Ishikawa (cell line): ENCODE measurements around the gene IL17RC.

ENCODE experiments used
- CEBPB ChIP-seq: IDR thresholded peaks from 2 replicates; pipeline ENCODE4 v1.6.1; 2012
- CREB1 ChIP-seq: IDR thresholded peaks from 2 replicates; pipeline ENCODE4 v1.6.1; 2012; ENCODE audit warnings: low read depth
- EGR1 ChIP-seq: IDR thresholded peaks from 2 replicates; pipeline ENCODE4 v1.6.1; 2012
- EP300 ChIP-seq: IDR thresholded peaks from 2 replicates; pipeline ENCODE4 v1.6.1; 2012; ENCODE audit warnings: borderline replicate concordance
- FOXM1 ChIP-seq: IDR thresholded peaks from 2 replicates; pipeline ENCODE4 v1.6.1; 2012; ENCODE audit warnings: low read depth, borderline replicate concordance
- MAX ChIP-seq: IDR thresholded peaks from 2 replicates; pipeline ENCODE4 v1.6.1; 2012
- NFIC ChIP-seq: IDR thresholded peaks from 2 replicates; pipeline ENCODE4 v1.6.1; 2012
- RAD21 ChIP-seq: IDR thresholded peaks from 2 replicates; pipeline ENCODE4 v1.6.1; 2012; ENCODE audit warnings: low read depth
- REST ChIP-seq: IDR thresholded peaks from 2 replicates; pipeline ENCODE4 v1.6.1; 2012; ENCODE audit warnings: low read depth, mild to moderate bottlenecking
- TAF1 ChIP-seq: IDR thresholded peaks from 2 replicates; pipeline ENCODE4 v1.6.1; 2012; ENCODE audit warnings: low read depth, mild to moderate bottlenecking
- TCF12 ChIP-seq: IDR thresholded peaks from 2 replicates; pipeline ENCODE4 v1.6.1; 2012; ENCODE audit warnings: low read depth
- TEAD4 ChIP-seq: IDR thresholded peaks from 2 replicates; pipeline ENCODE4 v1.6.1; 2012
- USF1 ChIP-seq: IDR thresholded peaks from 2 replicates; pipeline ENCODE4 v1.6.1; 2012
- YY1 ChIP-seq: IDR thresholded peaks from 2 replicates; pipeline ENCODE4 v1.6.1; 2012; ENCODE audit warnings: low read depth
- ZBTB7A ChIP-seq: IDR thresholded peaks from 2 replicates; pipeline ENCODE4 v1.6.1; 2012; ENCODE audit warnings: low read depth

Gene IL17RC

GRCh38 chr3:9915254-9916141 lies 1.4 kb upstream of the IL17RC start:
- TF ChIP-seq CREB1: no peak
- TF ChIP-seq MAX: peak; percentile 76

GRCh38 chr3:9916346-9916733 lies 558 bp upstream of the IL17RC start:
- no peak for TF ChIP-seq YY1

- TF ChIP-seq ZBTB7A (no peak), TAF1 (no peak), EGR1 (no peak), MAX (no peak), TCF12 (no peak), CEBPB (no peak), REST (no peak), EP300 (no peak), USF1 (no peak), RAD21 (no peak), FOXM1 (no peak)
Observed at GRCh38 chr3:9917820-9918219, 922 bp downstream of the IL17RC start.

- TF ChIP-seq REST: no peak
- no peak for TF ChIP-seq TEAD4
- TF ChIP-seq ZBTB7A: no peak
- no peak for TF ChIP-seq NFIC
- no peak for TF ChIP-seq CREB1
- no peak for TF ChIP-seq TAF1
- no peak for TF ChIP-seq YY1
- no peak for TF ChIP-seq EP300
- TF ChIP-seq USF1: no peak
- no peak for TF ChIP-seq FOXM1
- no peak for TF ChIP-seq CEBPB
Observed at GRCh38 chr3:9918261-9919038, 1.6 kb downstream of the IL17RC start.

- TF ChIP-seq MAX (no peak), USF1 (no peak), FOXM1 (no peak), TAF1 (no peak), REST (no peak), TCF12 (no peak), EGR1 (no peak), EP300 (no peak), NFIC (no peak), ZBTB7A (no peak), CREB1 (no peak), RAD21 (no peak), CEBPB (no peak), YY1 (no peak)
Observed at GRCh38 chr3:9928158-9928557, 11.3 kb downstream of the IL17RC start.
